ENCODE measurements around the gene SORCS2.

SORCS2 gene

DNA sequence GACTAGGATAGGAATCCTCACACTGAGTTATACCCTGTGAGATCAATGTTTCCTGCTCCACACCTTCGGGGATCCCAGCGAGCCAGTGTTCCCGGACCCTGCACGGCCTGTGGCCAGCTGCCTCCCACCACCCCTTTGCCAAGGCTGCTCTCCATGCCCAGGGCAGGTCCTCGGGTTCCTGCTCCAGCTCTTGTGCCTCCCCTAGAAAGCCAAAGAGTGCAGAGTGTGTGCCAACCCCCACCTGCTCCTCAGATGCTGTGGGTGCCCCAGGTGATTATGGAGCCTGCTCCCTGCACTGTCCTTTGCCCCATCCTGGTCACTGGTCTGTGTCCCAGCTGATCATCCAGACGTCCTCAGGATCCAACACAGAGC lies 500.9 kb downstream of the SORCS2 start:
- H3K4me3 ChIP-seq (ENCODE audit: low read length): no peak overlapping the region
- no peaks in the 10 kb centered on the region for H3K9me3 ChIP-seq (ENCODE audit: insufficient read depth, low read depth, low read length)
- H3K36me3 ChIP-seq (ENCODE audit: insufficient read depth, low read depth, low read length): no peaks in the 10 kb centered on the region
- H3K9ac ChIP-seq (ENCODE audit: low read depth, low read length): no peak overlapping the region
- no peak overlapping the region for H3K27ac ChIP-seq (ENCODE audit: low read length)
- H3K4me1 ChIP-seq (ENCODE audit: insufficient read depth, low read length): no peaks in the 10 kb centered on the region
- H3K27me3 ChIP-seq (ENCODE audit: insufficient read depth, low read length): no peaks in the 10 kb centered on the region

DNA sequence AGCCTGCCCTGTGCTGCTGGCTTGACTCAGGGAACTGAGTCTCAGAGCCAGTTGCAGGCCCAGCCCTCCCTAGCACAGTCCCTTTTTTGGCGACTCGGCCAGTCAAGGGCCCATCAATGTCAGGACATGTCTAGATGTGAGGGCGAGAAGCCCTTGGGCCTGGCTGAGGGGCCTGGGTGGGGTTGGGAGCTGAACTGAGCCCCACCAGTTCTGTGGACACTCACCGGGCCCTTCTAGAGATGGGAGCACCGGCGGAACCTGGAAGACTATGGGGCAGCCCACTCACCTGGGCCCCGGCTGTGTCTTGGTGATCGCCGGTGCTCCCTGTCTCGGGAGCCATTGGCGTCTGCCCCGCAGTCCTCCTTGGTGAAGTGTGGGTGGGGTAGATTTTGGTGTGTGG lies 501.4 kb downstream of the SORCS2 start:
- Histone ChIP-seq H3K27me3 (ENCODE audit: insufficient read depth, low read length) (no peaks in the 10 kb centered on the region), H3K4me3 (ENCODE audit: low read length) (no peak overlapping the region), H3K9ac (ENCODE audit: low read depth, low read length) (no peak overlapping the region), H3K9me3 (ENCODE audit: insufficient read depth, low read depth, low read length) (no peaks in the 10 kb centered on the region), H3K27ac (ENCODE audit: low read length) (no peak overlapping the region), H3K4me1 (ENCODE audit: insufficient read depth, low read length) (no peaks in the 10 kb centered on the region), H3K36me3 (ENCODE audit: insufficient read depth, low read depth, low read length) (no peaks in the 10 kb centered on the region)

DNA sequence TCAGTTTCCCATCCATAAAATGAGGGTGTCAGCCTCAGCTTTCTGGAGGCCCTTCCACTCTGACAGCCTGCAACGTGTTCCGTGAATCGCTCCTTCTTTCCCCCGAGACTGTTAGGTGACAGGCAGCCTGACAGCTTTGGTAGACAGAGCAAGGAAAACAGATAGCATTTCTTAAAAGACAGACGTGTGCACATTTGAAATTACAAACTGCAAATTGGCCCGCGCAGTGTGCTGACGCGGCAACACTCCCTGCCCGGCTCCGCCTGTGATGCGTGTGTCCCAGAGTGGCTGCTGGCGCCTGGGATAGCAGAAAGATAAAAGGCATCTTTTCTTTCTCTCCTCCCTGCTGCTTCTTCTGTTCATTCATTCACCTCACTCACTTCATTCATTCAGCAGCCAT lies 502.0 kb downstream of the SORCS2 start:
- Histone ChIP-seq H3K4me1 (ENCODE audit: insufficient read depth, low read length) (no peaks in the 10 kb centered on the region), H3K9ac (ENCODE audit: low read depth, low read length) (no peak overlapping the region), H3K27ac (ENCODE audit: low read length) (no peak overlapping the region), H3K4me3 (ENCODE audit: low read length) (no peak overlapping the region), H3K36me3 (ENCODE audit: insufficient read depth, low read depth, low read length) (no peaks in the 10 kb centered on the region), H3K9me3 (ENCODE audit: insufficient read depth, low read depth, low read length) (no peaks in the 10 kb centered on the region), H3K27me3 (ENCODE audit: insufficient read depth, low read length) (no peaks in the 10 kb centered on the region)

DNA sequence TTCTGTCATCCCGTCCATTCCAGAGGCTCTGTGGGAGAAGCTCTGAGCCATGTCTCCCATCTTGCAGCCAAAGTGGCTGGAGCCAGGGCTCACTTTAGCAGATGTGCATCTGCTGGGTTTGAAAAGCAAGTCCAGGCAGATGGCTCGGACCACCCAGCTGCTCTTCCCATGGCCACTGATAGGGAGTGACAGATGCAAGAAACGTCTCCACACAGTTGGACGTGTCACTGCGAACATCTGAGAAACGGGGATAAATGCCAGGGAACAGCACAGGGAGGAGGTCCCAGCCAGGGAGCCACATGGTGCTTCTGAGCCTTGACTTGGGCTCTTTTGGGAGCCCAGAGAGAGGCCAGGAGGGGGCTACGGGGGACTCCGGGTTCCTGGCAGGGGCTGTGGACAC lies 505.0 kb downstream of the SORCS2 start:
- no peaks in the 10 kb centered on the region for H3K9me3 ChIP-seq (ENCODE audit: insufficient read depth, low read depth, low read length)
- H3K27ac ChIP-seq (ENCODE audit: low read length): no peak overlapping the region
- no peak overlapping the region for H3K9ac ChIP-seq (ENCODE audit: low read depth, low read length)
- H3K4me3 ChIP-seq (ENCODE audit: low read length): no peak overlapping the region
- H3K27me3 ChIP-seq (ENCODE audit: insufficient read depth, low read length): no peaks in the 10 kb centered on the region
- no peaks in the 10 kb centered on the region for H3K36me3 ChIP-seq (ENCODE audit: insufficient read depth, low read depth, low read length)
- peaks cover 4% of the 10 kb centered on the region; the same call in 1 of the 2 replicates for H3K4me1 ChIP-seq (ENCODE audit: insufficient read depth, low read length)

DNA sequence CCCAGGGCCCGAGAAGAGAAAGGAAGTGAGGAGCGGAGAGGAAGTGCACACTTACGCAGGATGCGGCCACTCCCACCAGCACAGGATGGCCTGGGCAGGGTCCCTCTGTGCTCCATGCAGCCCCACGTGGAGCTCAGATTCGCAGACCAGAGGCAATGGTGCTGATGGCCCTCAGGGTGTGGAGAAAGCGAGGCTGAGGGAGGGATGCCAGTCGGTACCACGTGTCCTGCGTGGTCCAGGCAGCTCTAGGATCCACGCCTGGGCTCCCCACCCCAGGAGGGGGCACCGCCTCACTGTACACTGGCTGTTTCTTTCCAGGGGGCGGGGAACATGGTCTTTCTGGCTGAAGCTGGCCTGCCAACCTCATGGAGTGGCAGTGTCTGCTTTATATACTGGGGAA lies 505.5 kb downstream of the SORCS2 start:
- Histone ChIP-seq H3K27ac (ENCODE audit: low read length) (no peak overlapping the region), H3K9me3 (ENCODE audit: insufficient read depth, low read depth, low read length) (no peaks in the 10 kb centered on the region), H3K36me3 (ENCODE audit: insufficient read depth, low read depth, low read length) (no peaks in the 10 kb centered on the region), H3K4me3 (ENCODE audit: low read length) (no peak overlapping the region), H3K9ac (ENCODE audit: low read depth, low read length) (no peak overlapping the region), H3K4me1 (ENCODE audit: insufficient read depth, low read length) (peaks cover 4% of the 10 kb centered on the region; the same call in 1 of the 2 replicates), H3K27me3 (ENCODE audit: insufficient read depth, low read length) (no peaks in the 10 kb centered on the region)

DNA sequence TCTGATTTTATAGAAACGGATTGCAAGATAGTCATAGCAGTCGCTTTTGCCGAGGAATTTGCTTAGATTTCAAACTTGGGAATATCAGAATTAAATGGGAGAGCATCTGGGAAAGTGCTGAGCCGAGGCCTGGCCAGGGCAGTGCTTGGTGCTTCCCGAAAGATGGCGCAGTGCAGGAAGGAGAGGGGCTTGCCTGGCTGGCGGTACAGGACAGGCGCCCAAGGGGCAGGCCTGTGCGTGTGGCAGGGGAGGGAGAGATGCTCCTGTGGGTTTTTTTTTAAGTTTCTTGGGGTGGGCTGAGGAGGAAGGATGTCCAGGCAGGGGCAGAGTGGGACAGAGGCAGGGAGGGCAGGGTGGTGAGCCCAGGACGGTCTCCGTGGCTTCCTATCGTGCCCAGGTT lies 506.2 kb downstream of the SORCS2 start:
- Histone ChIP-seq H3K9me3 (ENCODE audit: insufficient read depth, low read depth, low read length) (no peaks in the 10 kb centered on the region), H3K9ac (ENCODE audit: low read depth, low read length) (no peak overlapping the region), H3K27me3 (ENCODE audit: insufficient read depth, low read length) (no peaks in the 10 kb centered on the region), H3K4me1 (ENCODE audit: insufficient read depth, low read length) (peaks cover 4% of the 10 kb centered on the region; the same call in 1 of the 2 replicates), H3K4me3 (ENCODE audit: low read length) (no peak overlapping the region), H3K36me3 (ENCODE audit: insufficient read depth, low read depth, low read length) (no peaks in the 10 kb centered on the region), H3K27ac (ENCODE audit: low read length) (no peak overlapping the region)

DNA sequence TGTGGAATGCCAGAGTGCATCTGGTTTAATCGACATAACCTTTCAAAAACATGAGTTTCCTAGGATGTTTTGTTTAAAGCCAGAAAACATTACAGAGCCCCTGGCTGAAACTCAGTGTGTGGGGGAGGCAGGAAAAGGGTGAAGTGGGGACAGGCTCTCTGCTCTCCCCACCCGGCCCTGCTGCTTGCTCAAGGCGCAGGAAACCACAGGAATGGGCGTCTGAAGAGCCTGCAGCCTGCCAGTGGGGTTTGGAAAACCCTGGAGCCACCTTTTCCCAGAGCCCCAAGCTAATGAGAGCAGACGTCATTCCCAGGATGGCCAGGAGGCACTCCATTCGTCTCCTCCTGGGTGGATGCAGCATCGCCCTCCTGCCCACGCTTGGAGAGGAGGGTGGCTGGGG lies 506.7 kb downstream of the SORCS2 start:
- Histone ChIP-seq H3K4me3 (ENCODE audit: low read length) (no peak overlapping the region), H3K27me3 (ENCODE audit: insufficient read depth, low read length) (no peaks in the 10 kb centered on the region), H3K4me1 (ENCODE audit: insufficient read depth, low read length) (peaks cover 4% of the 10 kb centered on the region; the same call in 1 of the 2 replicates), H3K9ac (ENCODE audit: low read depth, low read length) (no peak overlapping the region), H3K27ac (ENCODE audit: low read length) (no peak overlapping the region), H3K9me3 (ENCODE audit: insufficient read depth, low read depth, low read length) (no peaks in the 10 kb centered on the region), H3K36me3 (ENCODE audit: insufficient read depth, low read depth, low read length) (no peaks in the 10 kb centered on the region)

DNA sequence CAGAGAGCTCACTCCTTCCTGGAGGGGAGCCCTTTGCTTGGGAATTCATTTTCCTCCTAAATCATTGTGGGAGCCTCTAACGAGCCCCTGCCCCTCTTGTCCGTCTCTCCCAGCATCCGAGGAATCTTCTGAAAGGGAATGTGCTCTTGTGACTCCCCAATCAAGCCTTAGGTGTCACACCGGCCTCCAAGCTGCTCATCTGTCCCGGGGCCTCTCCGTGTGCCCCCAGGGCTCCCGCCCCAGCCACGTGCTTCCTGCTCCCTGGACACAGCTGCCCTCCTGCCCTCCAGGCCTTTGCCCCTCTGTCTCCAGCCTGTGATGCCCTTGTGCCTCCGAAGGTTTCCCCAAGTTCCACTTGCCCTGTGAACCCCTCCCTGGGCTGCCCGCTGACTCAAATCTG lies 507.5 kb downstream of the SORCS2 start:
- H3K27ac ChIP-seq (ENCODE audit: low read length): no peak overlapping the region
- no peak overlapping the region for H3K4me3 ChIP-seq (ENCODE audit: low read length)
- peaks cover 4% of the 10 kb centered on the region; the same call in 1 of the 2 replicates for H3K4me1 ChIP-seq (ENCODE audit: insufficient read depth, low read length)
- no peak overlapping the region for H3K9ac ChIP-seq (ENCODE audit: low read depth, low read length)
- H3K36me3 ChIP-seq (ENCODE audit: insufficient read depth, low read depth, low read length): no peaks in the 10 kb centered on the region
- H3K9me3 ChIP-seq (ENCODE audit: insufficient read depth, low read depth, low read length): no peaks in the 10 kb centered on the region
- no peaks in the 10 kb centered on the region for H3K27me3 ChIP-seq (ENCODE audit: insufficient read depth, low read length)

DNA sequence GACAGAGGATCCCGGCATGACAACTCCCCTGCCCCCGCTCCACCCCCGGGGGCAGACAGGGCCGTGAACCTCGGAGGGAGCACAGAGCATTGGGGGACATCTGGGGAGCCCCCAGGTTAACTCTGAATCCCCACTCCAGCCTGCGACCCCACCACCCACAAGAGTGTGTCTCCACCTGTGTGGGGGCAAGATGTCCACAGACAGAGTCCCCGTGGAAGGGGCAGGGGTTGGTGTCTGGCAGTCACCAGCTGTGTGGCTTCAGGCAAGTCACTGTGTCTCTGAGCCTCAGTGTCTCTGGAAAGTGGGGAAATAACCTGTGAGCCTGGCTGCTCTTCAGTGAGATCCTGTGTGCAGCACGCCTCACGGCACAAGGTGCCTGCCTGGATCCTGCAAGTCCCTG lies 508.3 kb downstream of the SORCS2 start:
- Histone ChIP-seq H3K36me3 (ENCODE audit: insufficient read depth, low read depth, low read length) (no peaks in the 10 kb centered on the region), H3K27me3 (ENCODE audit: insufficient read depth, low read length) (no peaks in the 10 kb centered on the region), H3K4me1 (ENCODE audit: insufficient read depth, low read length) (peaks cover 4% of the 10 kb centered on the region; the same call in 1 of the 2 replicates), H3K9ac (ENCODE audit: low read depth, low read length) (no peak overlapping the region), H3K9me3 (ENCODE audit: insufficient read depth, low read depth, low read length) (no peaks in the 10 kb centered on the region), H3K27ac (ENCODE audit: low read length) (no peak overlapping the region), H3K4me3 (ENCODE audit: low read length) (no peak overlapping the region)

DNA sequence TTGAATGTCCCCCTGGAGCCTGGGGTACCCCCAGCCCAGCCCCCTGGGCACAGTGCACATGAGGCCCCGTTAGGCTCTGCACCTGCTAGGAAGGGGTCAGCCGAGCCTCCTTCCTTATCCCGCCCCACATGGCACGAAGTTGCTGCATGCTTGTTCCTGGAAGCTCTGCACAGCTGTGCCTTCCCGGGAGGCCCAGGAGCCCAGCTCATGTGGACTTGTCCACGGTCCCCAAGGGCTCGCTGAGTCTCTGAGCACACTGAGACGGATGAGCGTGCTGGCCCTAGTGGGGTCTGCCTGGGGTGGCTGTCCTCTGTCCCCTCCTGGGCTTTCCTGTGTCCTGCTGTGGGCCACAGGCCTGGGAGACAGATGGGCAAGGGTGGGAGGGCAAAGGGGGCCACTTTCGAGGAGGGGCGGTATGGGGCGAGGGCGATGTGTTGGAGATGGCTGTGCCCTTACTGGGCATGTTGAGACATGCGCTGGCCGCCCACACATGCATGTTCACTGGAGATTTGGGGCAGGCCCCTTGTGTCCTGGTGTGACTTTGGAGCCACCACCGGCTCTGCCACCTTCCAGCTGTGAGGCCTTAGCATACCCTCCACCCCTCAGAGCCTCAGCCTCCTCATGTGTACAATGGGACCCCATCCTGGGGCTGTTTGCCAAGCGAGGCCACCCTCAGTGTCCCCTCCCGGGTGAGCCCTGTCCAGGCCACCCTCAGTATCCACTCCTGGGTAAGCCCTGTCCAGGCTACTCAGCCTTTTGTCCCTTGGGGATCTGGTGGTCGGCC lies 509.7 kb downstream of the SORCS2 start:
- peaks cover 4% of the 10 kb centered on the region; the same call in 1 of the 2 replicates for H3K4me1 ChIP-seq (ENCODE audit: insufficient read depth, low read length)
- H3K27ac ChIP-seq (ENCODE audit: low read length): no peak overlapping the region
- H3K27me3 ChIP-seq (ENCODE audit: insufficient read depth, low read length): no peaks in the 10 kb centered on the region
- H3K36me3 ChIP-seq (ENCODE audit: insufficient read depth, low read depth, low read length): no peaks in the 10 kb centered on the region
- no peak overlapping the region for H3K9ac ChIP-seq (ENCODE audit: low read depth, low read length)
- no peak overlapping the region for H3K4me3 ChIP-seq (ENCODE audit: low read length)
- no peaks in the 10 kb centered on the region for H3K9me3 ChIP-seq (ENCODE audit: insufficient read depth, low read depth, low read length)

DNA sequence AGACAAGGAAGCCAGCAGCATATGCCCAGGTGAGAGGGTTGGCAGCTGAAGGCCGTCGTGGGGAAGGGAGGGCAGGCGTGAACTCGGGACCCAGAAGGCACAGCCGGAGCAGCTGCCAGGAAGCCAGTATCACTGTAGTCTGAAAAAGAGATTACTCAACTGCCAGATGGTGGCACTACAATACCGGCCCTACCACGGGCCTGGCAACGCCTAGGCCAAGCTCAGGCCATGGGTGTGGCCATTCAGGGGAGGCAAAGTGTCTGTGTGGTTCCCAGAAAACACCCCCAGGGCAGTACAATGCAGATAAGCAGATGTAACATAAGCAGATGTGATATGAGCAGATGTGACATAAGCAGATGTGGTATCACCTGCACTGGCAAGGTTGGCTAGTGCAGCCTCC lies 511.4 kb downstream of the SORCS2 start:
- Histone ChIP-seq H3K9me3 (ENCODE audit: insufficient read depth, low read depth, low read length) (no peaks in the 10 kb centered on the region), H3K36me3 (ENCODE audit: insufficient read depth, low read depth, low read length) (no peaks in the 10 kb centered on the region), H3K27ac (ENCODE audit: low read length) (no peak overlapping the region), H3K4me1 (ENCODE audit: insufficient read depth, low read length) (peaks cover 4% of the 10 kb centered on the region; the same call in 1 of the 2 replicates), H3K9ac (ENCODE audit: low read depth, low read length) (no peak overlapping the region), H3K27me3 (ENCODE audit: insufficient read depth, low read length) (no peaks in the 10 kb centered on the region), H3K4me3 (ENCODE audit: low read length) (no peak overlapping the region)

DNA sequence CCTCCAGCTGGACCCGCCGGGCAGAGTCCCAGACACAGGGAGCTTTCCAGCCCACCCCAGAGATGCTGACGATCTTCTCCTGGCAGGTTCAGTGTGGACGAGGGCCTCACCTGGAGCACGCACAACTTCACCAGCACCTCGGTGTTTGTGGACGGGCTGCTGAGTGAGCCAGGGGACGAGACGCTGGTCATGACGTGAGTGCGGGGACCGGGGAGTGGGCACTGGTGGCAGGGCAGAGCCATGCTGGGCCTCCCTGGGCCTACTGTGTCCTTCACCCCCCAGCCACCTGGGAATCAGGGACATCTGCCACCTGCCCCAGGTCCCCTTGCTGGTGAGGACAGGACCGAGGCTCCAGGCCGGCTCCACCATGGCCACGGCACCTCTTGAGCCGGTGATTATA lies 511.8 kb downstream of the SORCS2 start:
- H3K36me3 ChIP-seq (ENCODE audit: insufficient read depth, low read depth, low read length): no peaks in the 10 kb centered on the region
- no peaks in the 10 kb centered on the region for H3K27me3 ChIP-seq (ENCODE audit: insufficient read depth, low read length)
- no peak overlapping the region for H3K27ac ChIP-seq (ENCODE audit: low read length)
- H3K4me1 ChIP-seq (ENCODE audit: insufficient read depth, low read length): peaks cover 4% of the 10 kb centered on the region; the same call in 1 of the 2 replicates
- H3K9me3 ChIP-seq (ENCODE audit: insufficient read depth, low read depth, low read length): no peaks in the 10 kb centered on the region
- H3K4me3 ChIP-seq (ENCODE audit: low read length): no peak overlapping the region
- no peak overlapping the region for H3K9ac ChIP-seq (ENCODE audit: low read depth, low read length)

Measured in iPS-20b (cell line).